GM13977 (cell line): ENCODE data around the gene ABCG8.

Source experiments
- DNase-seq: peaks from one replicate; pipeline ENCODE4 v3.0.0; 2012; ENCODE audit warnings: low spot score
- CTCF ChIP-seq: IDR thresholded peaks from 2 replicates; pipeline ENCODE4 v1.5.1; 2012; ENCODE audit warnings: mild to moderate bottlenecking, control low read depth; ENCODE audit not compliant: insufficient read depth; ENCODE audit errors: extremely low read depth, missing control alignments
- in situ Hi-C: fragments of 300-500 bp; cut with MboI; formaldehyde crosslinking; loops from one replicate; pipeline ENCODE4 v1.12.0; 2022; ENCODE audit warnings: low sequenced_read_pairs, low pct_unique_long_range_greater_than_20kb, mixed read lengths, inconsistent platforms; ENCODE audit not compliant: unreplicated experiment

ABCG8 gene

GRCh38 chr2:43924463-43924862, 85.7 kb downstream of the ABCG8 start:
- no peak for TF ChIP-seq CTCF
- in situ Hi-C loops = no loop called here

GRCh38 chr2:43925431-43925830, 86.7 kb downstream of the ABCG8 start:
- DNase-seq = no peak
- in situ Hi-C loops = no loop called here
- TF ChIP-seq CTCF = no peak

More at GRCh38 chr2:43924463-43924862, 85.7 kb downstream of the ABCG8 start:
- DNase-seq = no peak

- peak; percentile 22 for DNase-seq
- in situ Hi-C loops = no loop called here
- TF ChIP-seq CTCF = no peak
These were observed 88.7 kb downstream of the ABCG8 start for GRCh38 chr2:43927442-43927841.

GRCh38 chr2:43931293-43931692, 92.5 kb downstream of the ABCG8 start:
- DNase-seq = no peak
- in situ Hi-C loops = no loop called here
- TF ChIP-seq CTCF = no peak
